ENCODE measurements around the gene UBXN7. TPM values are rescaled to one million over a fixed set of nuclear protein-coding genes. Genes with fewer than 3 reads are reported as not detected.

The UBXN7 gene
- total and polyA plus RNA-seq, 2 of the 13 experiments (the other 11 are each of a cell fraction or from before 2014, with no cell fraction given), result 12.5 to 15.9 TPM

DNA sequence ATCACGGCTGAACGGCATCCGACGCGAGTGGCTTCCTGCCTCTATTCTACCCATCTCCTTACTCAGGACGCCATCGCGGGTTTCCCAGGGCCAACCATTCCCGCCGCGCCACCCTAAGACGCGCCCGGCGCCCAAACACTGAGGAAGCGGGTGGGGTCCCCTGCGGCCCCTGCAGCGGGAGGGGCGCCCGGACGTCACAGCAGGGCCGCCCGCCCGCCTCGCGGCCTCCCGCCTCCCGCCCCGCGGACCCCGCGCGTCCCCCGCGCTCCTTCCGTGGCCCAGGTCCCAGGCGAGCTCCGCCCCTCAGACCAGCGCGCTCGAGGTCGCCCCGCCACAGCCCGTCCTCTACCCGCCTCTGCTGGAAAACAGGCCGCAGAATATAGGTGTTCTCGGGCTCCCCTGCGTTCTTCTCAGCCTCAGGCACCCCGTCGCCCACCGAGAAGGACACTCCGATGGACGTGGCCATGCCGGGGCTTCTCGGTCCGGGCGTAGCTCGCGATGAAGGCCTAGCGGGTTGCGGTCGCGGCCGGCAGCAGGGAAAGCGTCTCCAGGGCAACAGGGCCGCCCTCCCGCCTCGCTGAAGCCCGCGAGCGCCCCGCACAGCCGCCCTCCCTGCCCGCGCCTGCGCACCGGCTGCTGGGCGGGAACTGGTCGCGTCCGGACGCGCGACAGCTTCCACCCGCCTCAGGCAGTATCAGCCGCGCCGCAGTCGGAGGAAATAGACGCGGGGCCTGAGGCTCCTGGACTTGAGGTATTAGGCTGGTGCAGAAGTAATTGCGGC, 114.3 kb downstream of the UBXN7 start, which contains the start of gene DYNLT2B (continued):
- TF ChIP-seq, protein P1, sequence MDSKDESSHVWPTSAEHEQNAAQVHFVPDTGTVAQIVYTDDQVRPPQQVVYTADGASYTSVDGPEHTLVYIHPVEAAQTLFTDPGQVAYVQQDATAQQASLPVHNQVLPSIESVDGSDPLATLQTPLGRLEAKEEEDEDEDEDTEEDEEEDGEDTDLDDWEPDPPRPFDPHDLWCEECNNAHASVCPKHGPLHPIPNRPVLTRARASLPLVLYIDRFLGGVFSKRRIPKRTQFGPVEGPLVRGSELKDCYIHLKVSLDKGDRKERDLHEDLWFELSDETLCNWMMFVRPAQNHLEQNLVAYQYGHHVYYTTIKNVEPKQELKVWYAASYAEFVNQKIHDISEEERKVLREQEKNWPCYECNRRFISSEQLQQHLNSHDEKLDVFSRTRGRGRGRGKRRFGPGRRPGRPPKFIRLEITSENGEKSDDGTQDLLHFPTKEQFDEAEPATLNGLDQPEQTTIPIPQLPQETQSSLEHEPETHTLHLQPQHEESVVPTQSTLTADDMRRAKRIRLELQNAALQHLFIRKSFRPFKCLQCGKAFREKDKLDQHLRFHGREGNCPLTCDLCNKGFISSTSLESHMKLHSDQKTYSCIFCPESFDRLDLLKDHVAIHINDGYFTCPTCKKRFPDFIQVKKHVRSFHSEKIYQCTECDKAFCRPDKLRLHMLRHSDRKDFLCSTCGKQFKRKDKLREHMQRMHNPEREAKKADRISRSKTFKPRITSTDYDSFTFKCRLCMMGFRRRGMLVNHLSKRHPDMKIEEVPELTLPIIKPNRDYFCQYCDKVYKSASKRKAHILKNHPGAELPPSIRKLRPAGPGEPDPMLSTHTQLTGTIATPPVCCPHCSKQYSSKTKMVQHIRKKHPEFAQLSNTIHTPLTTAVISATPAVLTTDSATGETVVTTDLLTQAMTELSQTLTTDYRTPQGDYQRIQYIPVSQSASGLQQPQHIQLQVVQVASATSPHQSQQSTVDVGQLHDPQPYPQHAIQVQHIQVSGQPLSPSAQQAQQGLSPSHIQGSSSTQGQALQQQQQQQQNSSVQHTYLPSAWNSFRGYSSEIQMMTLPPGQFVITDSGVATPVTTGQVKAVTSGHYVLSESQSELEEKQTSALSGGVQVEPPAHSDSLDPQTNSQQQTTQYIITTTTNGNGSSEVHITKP (CRISPR knock-in tag; IDR thresholded peaks at IDR 0.05; ENCODE audit: low read depth), result no peak
- TF ChIP-seq ZIK1 (CRISPR knock-in tag; IDR thresholded peaks at IDR 0.05; ENCODE audit: borderline replicate concordance, low read depth) (peak; percentile 95), ZFP37 (CRISPR knock-in tag; IDR thresholded peaks at IDR 0.05; ENCODE audit: borderline replicate concordance) (no peak), KDM5A (IDR thresholded peaks at IDR 0.05; ENCODE audit: borderline replicate concordance, low read length) (no peak; the same call in 1 of the 2 replicates), KDM3A (CRISPR knock-in tag; IDR thresholded peaks at IDR 0.05; ENCODE audit: low read depth) (no peak), MEIS1 (CRISPR knock-in tag; IDR thresholded peaks at IDR 0.05; ENCODE audit: borderline replicate concordance) (no peak), ZMYM3 (CRISPR knock-in tag; IDR thresholded peaks at IDR 0.05) (no peak), SETDB1 (CRISPR knock-in tag; IDR thresholded peaks at IDR 0.05; ENCODE audit: borderline replicate concordance) (no peak), SAFB2 (CRISPR knock-in tag; IDR thresholded peaks at IDR 0.05; ENCODE audit: borderline replicate concordance, low read depth) (no peak), ZSCAN9 (CRISPR knock-in tag; IDR thresholded peaks at IDR 0.05; ENCODE audit: borderline replicate concordance) (no peak; the same call in 1 of the 2 replicates), HNRNPLL (IDR thresholded peaks at IDR 0.05; ENCODE audit: low read depth, low read length, poor library complexity, severe bottlenecking) (peak; percentile 75), EP300 (IDR thresholded peaks at IDR 0.05; ENCODE audit: low read depth in 2 of 2, low read length in 2 of 2) (no peak), EP300 (CRISPR knock-in tag; IDR thresholded peaks at IDR 0.05; ENCODE audit: borderline replicate concordance) (no peak)
- TF ChIP-seq, protein P2, sequence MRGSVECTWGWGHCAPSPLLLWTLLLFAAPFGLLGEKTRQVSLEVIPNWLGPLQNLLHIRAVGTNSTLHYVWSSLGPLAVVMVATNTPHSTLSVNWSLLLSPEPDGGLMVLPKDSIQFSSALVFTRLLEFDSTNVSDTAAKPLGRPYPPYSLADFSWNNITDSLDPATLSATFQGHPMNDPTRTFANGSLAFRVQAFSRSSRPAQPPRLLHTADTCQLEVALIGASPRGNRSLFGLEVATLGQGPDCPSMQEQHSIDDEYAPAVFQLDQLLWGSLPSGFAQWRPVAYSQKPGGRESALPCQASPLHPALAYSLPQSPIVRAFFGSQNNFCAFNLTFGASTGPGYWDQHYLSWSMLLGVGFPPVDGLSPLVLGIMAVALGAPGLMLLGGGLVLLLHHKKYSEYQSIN (CRISPR knock-in tag; IDR thresholded peaks at IDR 0.05; ENCODE audit: borderline replicate concordance), result no peak
- TF ChIP-seq, protein P3, sequence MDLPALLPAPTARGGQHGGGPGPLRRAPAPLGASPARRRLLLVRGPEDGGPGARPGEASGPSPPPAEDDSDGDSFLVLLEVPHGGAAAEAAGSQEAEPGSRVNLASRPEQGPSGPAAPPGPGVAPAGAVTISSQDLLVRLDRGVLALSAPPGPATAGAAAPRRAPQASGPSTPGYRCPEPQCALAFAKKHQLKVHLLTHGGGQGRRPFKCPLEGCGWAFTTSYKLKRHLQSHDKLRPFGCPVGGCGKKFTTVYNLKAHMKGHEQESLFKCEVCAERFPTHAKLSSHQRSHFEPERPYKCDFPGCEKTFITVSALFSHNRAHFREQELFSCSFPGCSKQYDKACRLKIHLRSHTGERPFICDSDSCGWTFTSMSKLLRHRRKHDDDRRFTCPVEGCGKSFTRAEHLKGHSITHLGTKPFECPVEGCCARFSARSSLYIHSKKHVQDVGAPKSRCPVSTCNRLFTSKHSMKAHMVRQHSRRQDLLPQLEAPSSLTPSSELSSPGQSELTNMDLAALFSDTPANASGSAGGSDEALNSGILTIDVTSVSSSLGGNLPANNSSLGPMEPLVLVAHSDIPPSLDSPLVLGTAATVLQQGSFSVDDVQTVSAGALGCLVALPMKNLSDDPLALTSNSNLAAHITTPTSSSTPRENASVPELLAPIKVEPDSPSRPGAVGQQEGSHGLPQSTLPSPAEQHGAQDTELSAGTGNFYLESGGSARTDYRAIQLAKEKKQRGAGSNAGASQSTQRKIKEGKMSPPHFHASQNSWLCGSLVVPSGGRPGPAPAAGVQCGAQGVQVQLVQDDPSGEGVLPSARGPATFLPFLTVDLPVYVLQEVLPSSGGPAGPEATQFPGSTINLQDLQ (CRISPR knock-in tag; IDR thresholded peaks at IDR 0.05), result 0 out of 2 replicates have a peak, but pooled peaks have one; percentile 69
- TF ChIP-seq, protein P4, sequence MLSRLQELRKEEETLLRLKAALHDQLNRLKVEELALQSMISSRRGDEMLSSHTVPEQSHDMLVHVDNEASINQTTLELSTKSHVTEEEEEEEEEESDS (CRISPR knock-in tag; IDR thresholded peaks at IDR 0.05; ENCODE audit: borderline replicate concordance), result no peak
- TF ChIP-seq, protein P5, sequence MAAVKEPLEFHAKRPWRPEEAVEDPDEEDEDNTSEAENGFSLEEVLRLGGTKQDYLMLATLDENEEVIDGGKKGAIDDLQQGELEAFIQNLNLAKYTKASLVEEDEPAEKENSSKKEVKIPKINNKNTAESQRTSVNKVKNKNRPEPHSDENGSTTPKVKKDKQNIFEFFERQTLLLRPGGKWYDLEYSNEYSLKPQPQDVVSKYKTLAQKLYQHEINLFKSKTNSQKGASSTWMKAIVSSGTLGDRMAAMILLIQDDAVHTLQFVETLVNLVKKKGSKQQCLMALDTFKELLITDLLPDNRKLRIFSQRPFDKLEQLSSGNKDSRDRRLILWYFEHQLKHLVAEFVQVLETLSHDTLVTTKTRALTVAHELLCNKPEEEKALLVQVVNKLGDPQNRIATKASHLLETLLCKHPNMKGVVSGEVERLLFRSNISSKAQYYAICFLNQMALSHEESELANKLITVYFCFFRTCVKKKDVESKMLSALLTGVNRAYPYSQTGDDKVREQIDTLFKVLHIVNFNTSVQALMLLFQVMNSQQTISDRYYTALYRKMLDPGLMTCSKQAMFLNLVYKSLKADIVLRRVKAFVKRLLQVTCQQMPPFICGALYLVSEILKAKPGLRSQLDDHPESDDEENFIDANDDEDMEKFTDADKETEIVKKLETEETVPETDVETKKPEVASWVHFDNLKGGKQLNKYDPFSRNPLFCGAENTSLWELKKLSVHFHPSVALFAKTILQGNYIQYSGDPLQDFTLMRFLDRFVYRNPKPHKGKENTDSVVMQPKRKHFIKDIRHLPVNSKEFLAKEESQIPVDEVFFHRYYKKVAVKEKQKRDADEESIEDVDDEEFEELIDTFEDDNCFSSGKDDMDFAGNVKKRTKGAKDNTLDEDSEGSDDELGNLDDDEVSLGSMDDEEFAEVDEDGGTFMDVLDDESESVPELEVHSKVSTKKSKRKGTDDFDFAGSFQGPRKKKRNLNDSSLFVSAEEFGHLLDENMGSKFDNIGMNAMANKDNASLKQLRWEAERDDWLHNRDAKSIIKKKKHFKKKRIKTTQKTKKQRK (IDR thresholded peaks at IDR 0.05; ENCODE audit: low read length), result no peak
